HFFc6 (cell line): Measurements from ENCODE around the gene CHODL. TPM values are rescaled to one million over a fixed set of nuclear protein-coding genes. Genes with fewer than 3 reads are reported as not detected.

Experiments
- DNase-seq: peaks from one replicate; pipeline ENCODE4 v3.0.0-alpha.2; 2018
- H3K27ac Mint-ChIP-seq: 2 replicates; pipeline ENCODE4 v1.8.0; 2020; ENCODE audit warnings: mild to moderate bottlenecking, mixed read lengths
- H3K27me3 Mint-ChIP-seq: 2 replicates; pipeline ENCODE4 v1.8.0; 2021; ENCODE audit warnings: mild to moderate bottlenecking, moderate library complexity, mixed read lengths; ENCODE audit not compliant: insufficient read depth
- H3K36me3 Mint-ChIP-seq: 2 replicates; pipeline ENCODE4 v1.8.0; 2021; ENCODE audit warnings: low read depth, mixed read lengths
- H3K4me1 Mint-ChIP-seq: 2 replicates; pipeline ENCODE4 v1.8.0; 2020; ENCODE audit warnings: low read depth, mixed read lengths
- H3K4me3 Mint-ChIP-seq: 2 replicates; pipeline ENCODE4 v1.8.0; 2020; ENCODE audit warnings: mild to moderate bottlenecking, moderate library complexity, mixed read lengths
- H3K9me3 Mint-ChIP-seq: 2 replicates; pipeline ENCODE4 v1.8.0; 2020; ENCODE audit warnings: mild to moderate bottlenecking, mixed read lengths
- total RNA-seq, 6 experiments: library from RNA; stranded (reverse); fragmentation: NEBNext Ultra II Directional; extraction: Animal tissue kit (Norgen Biotek cat#: 25700); gene quantifications; 2 replicates in 1 of 6; 3 replicates in 5 of 6; pipeline ENCODE4 v1.2.3, GENCODE V29; 2021
- TF ChIP-seq, protein P1 (sequence below): fragments of 200-600 bp; sonication (generic); IDR thresholded peaks from 2 replicates; pipeline ENCODE4 v1.5.0; 2021; ENCODE audit warnings: antibody characterized with exemption, mild to moderate bottlenecking

Gene CHODL
- total RNA-seq, 6 experiments from 2014 or later: not detected

DNA sequence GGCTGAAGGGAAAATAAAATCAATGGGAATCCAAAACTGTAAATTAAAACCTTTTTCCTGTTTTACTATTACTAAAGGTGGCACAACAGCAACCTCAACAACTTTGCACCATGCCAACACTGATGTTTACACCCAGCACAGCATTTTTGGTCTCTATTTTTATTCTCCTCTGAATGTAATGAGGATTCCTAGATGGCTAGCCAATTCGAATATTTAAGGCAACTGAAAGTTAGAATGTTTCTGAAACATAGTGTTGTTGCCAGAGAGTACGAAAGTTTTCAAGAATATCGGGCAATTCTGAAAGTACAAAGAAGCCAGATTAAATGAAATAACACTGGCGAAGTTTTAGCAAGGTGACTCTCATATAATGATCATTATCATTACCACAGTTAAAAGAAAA is 40.7 kb downstream of the CHODL start:
- Mint-ChIP-seq H3K27ac (no peak overlapping the region), H3K4me3 (no peak overlapping the region), H3K9me3 (peaks cover 38% of the 10 kb centered on the region), H3K27me3 (no peaks in the 10 kb centered on the region; the same call in 1 of the 2 replicates), H3K36me3 (no peaks in the 10 kb centered on the region), H3K4me1 (no peaks in the 10 kb centered on the region)
- no peak for DNase-seq
- TF ChIP-seq, protein P1, sequence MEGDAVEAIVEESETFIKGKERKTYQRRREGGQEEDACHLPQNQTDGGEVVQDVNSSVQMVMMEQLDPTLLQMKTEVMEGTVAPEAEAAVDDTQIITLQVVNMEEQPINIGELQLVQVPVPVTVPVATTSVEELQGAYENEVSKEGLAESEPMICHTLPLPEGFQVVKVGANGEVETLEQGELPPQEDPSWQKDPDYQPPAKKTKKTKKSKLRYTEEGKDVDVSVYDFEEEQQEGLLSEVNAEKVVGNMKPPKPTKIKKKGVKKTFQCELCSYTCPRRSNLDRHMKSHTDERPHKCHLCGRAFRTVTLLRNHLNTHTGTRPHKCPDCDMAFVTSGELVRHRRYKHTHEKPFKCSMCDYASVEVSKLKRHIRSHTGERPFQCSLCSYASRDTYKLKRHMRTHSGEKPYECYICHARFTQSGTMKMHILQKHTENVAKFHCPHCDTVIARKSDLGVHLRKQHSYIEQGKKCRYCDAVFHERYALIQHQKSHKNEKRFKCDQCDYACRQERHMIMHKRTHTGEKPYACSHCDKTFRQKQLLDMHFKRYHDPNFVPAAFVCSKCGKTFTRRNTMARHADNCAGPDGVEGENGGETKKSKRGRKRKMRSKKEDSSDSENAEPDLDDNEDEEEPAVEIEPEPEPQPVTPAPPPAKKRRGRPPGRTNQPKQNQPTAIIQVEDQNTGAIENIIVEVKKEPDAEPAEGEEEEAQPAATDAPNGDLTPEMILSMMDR: no peak

DNA sequence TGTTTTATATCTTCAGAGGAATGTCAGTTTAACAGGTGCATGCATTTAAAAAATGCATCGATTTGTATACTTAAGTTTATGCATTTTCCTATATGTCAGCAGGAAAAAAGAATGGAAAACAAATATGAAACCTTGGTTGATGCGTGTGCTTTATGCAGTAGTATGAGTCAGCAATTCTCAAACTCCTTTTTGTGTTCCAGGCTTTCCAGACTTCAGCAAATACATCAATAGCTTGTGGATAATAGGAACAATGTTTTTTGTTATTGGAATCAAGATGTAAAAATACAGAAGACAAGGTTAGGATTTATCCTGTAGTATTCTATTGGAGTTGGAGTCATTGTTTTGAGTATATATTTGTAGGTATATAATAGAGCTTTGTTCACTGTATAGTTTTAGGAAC is 45.2 kb downstream of the CHODL start:
- TF ChIP-seq, protein P1: no peak

DNA sequence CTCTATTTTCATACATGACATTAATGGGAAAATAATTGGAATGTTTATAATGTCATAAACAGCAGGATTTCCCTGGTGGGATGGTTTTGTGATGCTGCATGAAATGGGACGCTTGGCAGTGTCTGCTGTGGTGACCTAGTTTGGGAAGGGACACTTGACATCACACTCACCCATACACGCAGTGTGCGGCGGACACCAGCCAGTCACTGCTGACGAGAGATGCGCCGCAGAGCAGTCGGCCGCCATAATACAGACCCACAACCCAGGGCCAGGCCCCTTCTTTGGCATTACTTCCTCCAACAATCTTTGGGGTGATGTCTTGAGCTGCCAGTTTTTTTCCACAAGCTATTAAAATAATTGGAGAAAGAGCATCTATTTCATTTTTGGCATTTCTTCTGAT is 49.5 kb downstream of the CHODL start:
- no peaks in the 10 kb centered on the region for H3K27me3 Mint-ChIP-seq
- H3K9me3 Mint-ChIP-seq: no peaks in the 10 kb centered on the region
- no peak overlapping the region for H3K27ac Mint-ChIP-seq
- TF ChIP-seq, protein P1: no peak
- no peaks in the 10 kb centered on the region for H3K36me3 Mint-ChIP-seq
- no peaks in the 10 kb centered on the region for H3K4me1 Mint-ChIP-seq
- no peak overlapping the region for H3K4me3 Mint-ChIP-seq
- no peak for DNase-seq

More for the DNA sequence above, 45.2 kb downstream of the CHODL start:
- DNase-seq: no peak
- Mint-ChIP-seq H3K27ac (no peak overlapping the region), H3K9me3 (peaks cover 17% of the 10 kb centered on the region), H3K27me3 (no peaks in the 10 kb centered on the region), H3K36me3 (no peaks in the 10 kb centered on the region), H3K4me1 (no peaks in the 10 kb centered on the region), H3K4me3 (no peak overlapping the region)

DNA sequence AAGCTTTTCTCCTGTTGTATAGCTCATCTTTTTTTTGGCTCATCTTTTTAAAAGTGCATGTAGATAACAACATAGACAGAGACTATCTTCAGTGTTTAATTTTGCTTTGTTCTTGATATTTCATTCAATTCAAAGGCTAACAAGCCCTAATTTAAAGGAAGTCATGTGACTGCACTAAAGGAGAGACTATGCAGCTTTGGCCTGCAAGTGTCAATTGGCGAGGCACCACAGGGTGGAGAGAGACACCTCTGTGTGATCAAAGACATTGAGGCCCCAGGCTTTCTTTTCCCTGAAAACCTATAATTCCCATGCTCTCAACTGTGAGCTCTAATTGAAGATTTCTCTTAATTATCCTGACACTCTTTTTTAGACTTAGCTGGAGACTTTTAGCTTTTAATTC is 53.6 kb downstream of the CHODL start:
- Mint-ChIP-seq H3K27me3 (no peaks in the 10 kb centered on the region), H3K27ac (no peak overlapping the region), H3K4me3 (no peak overlapping the region), H3K4me1 (no peaks in the 10 kb centered on the region), H3K36me3 (no peaks in the 10 kb centered on the region), H3K9me3 (peaks cover 9% of the 10 kb centered on the region; the same call in 1 of the 2 replicates)
- TF ChIP-seq, protein P1: no peak
- DNase-seq: no peak

Other genes with a start within 250 kb of the CHODL start
- not detected for gene TMPRSS15, start 159.0 kb downstream of the CHODL start, total RNA-seq